DND-41 (cell line): ENCODE measurements around the gene IL17RD.

Experiments used
- ATAC-seq: fragments of 200-7000 bp; cut with Tn5 transposase; 3 replicates; pipeline ENCODE4 v1.9.1; 2021; ENCODE audit warnings: low read depth; ENCODE audit not compliant: insufficient read depth
- DNase-seq: peaks from one replicate; pipeline ENCODE4 v3.0.0-alpha.2; 2020
- H2AFZ ChIP-seq: 2 replicates; pipeline ENCODE4 v1.6.0; 2012; ENCODE audit warnings: low read depth, low read length
- H3K27ac ChIP-seq: 2 replicates; pipeline ENCODE4 v1.5.1; 2012; ENCODE audit warnings: low read length, inconsistent platforms
- H3K27me3 ChIP-seq: fragments of 200-600 bp; sonication (generic); 2 replicates; pipeline ENCODE4 v1.6.0; 2012; ENCODE audit warnings: low read length, mild to moderate bottlenecking, inconsistent platforms; ENCODE audit not compliant: insufficient read depth, poor library complexity
- H3K36me3 ChIP-seq: 2 replicates; pipeline ENCODE4 v1.5.1; 2012; ENCODE audit warnings: low read length, inconsistent platforms; ENCODE audit not compliant: insufficient read depth
- H3K4me1 ChIP-seq: 2 replicates; pipeline ENCODE4 v1.5.1; 2012; ENCODE audit warnings: mild to moderate bottlenecking, low read length; ENCODE audit not compliant: insufficient read depth
- H3K4me2 ChIP-seq: 2 replicates; pipeline ENCODE4 v1.6.0; 2012; ENCODE audit warnings: mild to moderate bottlenecking, moderate library complexity, low read length, inconsistent platforms; ENCODE audit not compliant: insufficient read depth
- H3K4me3 ChIP-seq, 2 experiments: fragments of 200-600 bp in 1 of 2; shearing (Covaris generic) in 1 of 2; 2 replicates each; pipeline ENCODE4 v1.5.1; 2012 to 2016; ENCODE audit warnings: inconsistent platforms in 2 of 2, low read length in 2 of 2, mild to moderate bottlenecking in 2 of 2, low read depth in 1 of 2, moderate library complexity in 1 of 2
- H3K79me2 ChIP-seq: 2 replicates; pipeline ENCODE4 v1.6.0; 2012; ENCODE audit warnings: low read length, inconsistent platforms; ENCODE audit not compliant: insufficient read depth
- H3K9ac ChIP-seq: 2 replicates; pipeline ENCODE4 v1.6.0; 2012; ENCODE audit warnings: low read depth, mild to moderate bottlenecking, inconsistent platforms, low read length, moderate library complexity
- H3K9me3 ChIP-seq: 2 replicates; pipeline ENCODE4 v1.5.1; 2012; ENCODE audit warnings: low read length, moderate library complexity, mild to moderate bottlenecking, inconsistent platforms; ENCODE audit not compliant: insufficient read depth, severe bottlenecking
- H4K20me1 ChIP-seq: 2 replicates; pipeline ENCODE4 v1.6.0; 2012; ENCODE audit warnings: low read length; ENCODE audit not compliant: insufficient read depth
- EZH2 ChIP-seq: IDR thresholded peaks from 3 replicates; pipeline ENCODE4 v1.6.1; 2012; ENCODE audit warnings: borderline replicate concordance, low read depth, mild to moderate bottlenecking, moderate library complexity, low read length, inconsistent platforms; ENCODE audit not compliant: severe bottlenecking
- TF ChIP-seq, protein P1 (sequence below): IDR thresholded peaks from 2 replicates; pipeline ENCODE4 v1.5.1; 2012; ENCODE audit warnings: borderline replicate concordance, low read length, moderate library complexity, mild to moderate bottlenecking; ENCODE audit not compliant: poor library complexity, severe bottlenecking; ENCODE audit errors: extremely low read depth

IL17RD gene

DNA sequence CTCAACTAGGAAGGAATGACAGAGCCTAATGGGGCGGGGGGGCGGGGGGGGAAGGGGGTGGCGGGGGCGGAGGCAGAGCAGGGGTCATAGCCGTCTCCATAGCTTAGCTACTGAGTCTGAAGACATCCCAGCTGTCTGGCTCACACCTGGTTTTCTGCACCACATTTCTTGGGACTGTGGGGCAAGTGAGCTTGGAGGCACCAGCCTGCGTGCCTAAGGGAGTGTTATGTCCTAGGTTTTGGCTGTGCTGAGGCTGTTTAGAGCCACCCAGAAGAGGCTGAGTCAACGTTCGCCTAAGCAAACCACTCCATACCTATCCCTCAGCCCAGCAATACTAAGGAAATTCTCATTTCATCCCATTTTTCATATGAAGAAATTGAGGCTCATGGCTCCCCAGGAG lies 1.4 kb downstream of the IL17RD start:
- no peak overlapping the region for H2AFZ ChIP-seq
- no peak for ATAC-seq
- H4K20me1 ChIP-seq, result no peaks in the 10 kb centered on the region; the same call in 1 of the 2 replicates
- H3K27me3 ChIP-seq, result peaks cover 25% of the 10 kb centered on the region
- no peaks in the 10 kb centered on the region for H3K79me2 ChIP-seq
- no peak overlapping the region for H3K4me3 ChIP-seq
- no peak overlapping the region for H3K4me2 ChIP-seq
- H3K9ac ChIP-seq, result no peak overlapping the region
- TF ChIP-seq EZH2, result no peak
- TF ChIP-seq, protein P1, sequence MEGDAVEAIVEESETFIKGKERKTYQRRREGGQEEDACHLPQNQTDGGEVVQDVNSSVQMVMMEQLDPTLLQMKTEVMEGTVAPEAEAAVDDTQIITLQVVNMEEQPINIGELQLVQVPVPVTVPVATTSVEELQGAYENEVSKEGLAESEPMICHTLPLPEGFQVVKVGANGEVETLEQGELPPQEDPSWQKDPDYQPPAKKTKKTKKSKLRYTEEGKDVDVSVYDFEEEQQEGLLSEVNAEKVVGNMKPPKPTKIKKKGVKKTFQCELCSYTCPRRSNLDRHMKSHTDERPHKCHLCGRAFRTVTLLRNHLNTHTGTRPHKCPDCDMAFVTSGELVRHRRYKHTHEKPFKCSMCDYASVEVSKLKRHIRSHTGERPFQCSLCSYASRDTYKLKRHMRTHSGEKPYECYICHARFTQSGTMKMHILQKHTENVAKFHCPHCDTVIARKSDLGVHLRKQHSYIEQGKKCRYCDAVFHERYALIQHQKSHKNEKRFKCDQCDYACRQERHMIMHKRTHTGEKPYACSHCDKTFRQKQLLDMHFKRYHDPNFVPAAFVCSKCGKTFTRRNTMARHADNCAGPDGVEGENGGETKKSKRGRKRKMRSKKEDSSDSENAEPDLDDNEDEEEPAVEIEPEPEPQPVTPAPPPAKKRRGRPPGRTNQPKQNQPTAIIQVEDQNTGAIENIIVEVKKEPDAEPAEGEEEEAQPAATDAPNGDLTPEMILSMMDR, result no peak
- no peak overlapping the region for H3K27ac ChIP-seq
- DNase-seq, result no peak
- H3K4me1 ChIP-seq, result peaks cover 9% of the 10 kb centered on the region
- no peaks in the 10 kb centered on the region for H3K36me3 ChIP-seq
- no peaks in the 10 kb centered on the region for H3K9me3 ChIP-seq

DNA sequence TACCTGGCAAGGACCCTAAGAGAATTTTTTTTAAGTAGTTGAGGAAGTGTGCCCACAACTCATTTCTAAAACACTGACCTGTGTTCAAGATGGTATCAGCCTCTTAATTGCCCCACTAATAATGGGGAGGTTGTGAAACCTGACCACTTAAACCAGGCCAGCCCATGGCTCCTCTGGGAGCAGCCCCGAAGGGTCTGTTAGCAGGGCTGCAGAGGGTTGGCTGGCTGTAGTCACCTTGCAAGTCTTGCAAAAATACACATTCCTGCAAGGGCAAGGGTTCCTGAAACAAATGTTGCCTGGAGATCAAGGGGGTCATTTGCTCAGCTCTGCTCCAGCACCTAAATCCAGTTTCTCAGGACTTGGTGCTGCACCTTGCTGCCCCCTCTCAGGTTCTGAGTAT lies 3.2 kb downstream of the IL17RD start:
- no peak for ATAC-seq
- H3K9ac ChIP-seq, result no peak overlapping the region
- no peak for DNase-seq
- no peaks in the 10 kb centered on the region; the same call in 1 of the 2 replicates for H4K20me1 ChIP-seq
- no peaks in the 10 kb centered on the region for H3K79me2 ChIP-seq
- H3K36me3 ChIP-seq, result no peaks in the 10 kb centered on the region
- H3K27me3 ChIP-seq, result peaks cover 23% of the 10 kb centered on the region
- H3K9me3 ChIP-seq, result no peaks in the 10 kb centered on the region
- H3K27ac ChIP-seq, result no peak overlapping the region
- H3K4me3 ChIP-seq, result no peak overlapping the region
- no peak overlapping the region for H2AFZ ChIP-seq
- H3K4me1 ChIP-seq, result peaks cover 9% of the 10 kb centered on the region
- no peak overlapping the region for H3K4me2 ChIP-seq
- TF ChIP-seq EZH2, result no peak
- TF ChIP-seq, protein P1, result no peak

DNA sequence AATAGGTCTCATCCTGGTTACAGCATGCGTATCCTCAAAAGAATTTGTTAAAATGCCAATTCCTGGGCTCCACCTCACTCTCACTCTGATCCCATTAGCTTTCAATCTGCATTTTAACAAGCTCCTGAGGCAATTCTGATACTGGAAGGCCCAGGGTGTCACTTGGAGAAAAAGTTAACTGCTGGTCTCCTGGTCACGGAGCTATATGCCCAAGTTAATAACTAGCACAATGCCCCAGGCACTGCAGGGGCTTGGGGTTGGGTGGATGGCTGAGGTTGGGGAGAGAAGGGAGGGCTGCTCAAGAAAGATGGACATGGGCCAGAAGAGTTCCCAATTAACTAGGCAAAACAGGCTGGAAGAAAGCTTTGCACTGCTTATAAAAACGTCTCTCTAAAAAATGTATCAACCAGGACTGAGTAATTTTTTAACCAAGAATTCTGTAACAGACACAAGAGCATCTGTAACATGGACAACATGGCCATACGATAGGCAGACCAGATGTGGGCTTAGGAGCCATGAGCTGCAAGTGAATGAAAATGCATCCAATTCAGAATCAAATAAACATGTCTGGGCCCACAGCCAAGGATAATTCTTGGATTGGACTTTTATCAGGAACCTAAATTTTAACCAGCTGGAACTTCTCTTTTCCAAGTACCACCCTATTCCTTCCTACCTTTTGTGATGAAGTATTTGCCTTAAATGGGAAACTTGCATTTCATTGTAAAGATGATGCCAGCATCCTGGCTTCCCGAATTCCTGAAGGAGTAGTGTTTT lies 4.2 kb downstream of the IL17RD start:
- H3K36me3 ChIP-seq, result no peaks in the 10 kb centered on the region
- peaks cover 9% of the 10 kb centered on the region for H3K4me1 ChIP-seq
- H3K27me3 ChIP-seq, result peaks cover 23% of the 10 kb centered on the region
- TF ChIP-seq, protein P1, result no peak
- no peak for TF ChIP-seq EZH2
- no peaks in the 10 kb centered on the region for H3K79me2 ChIP-seq
- H4K20me1 ChIP-seq, result no peaks in the 10 kb centered on the region; the same call in 1 of the 2 replicates
- ATAC-seq (no peak), DNase-seq (no peak)
- no peak overlapping the region for H3K27ac ChIP-seq
- no peak overlapping the region for H3K9ac ChIP-seq
- no peak overlapping the region for H3K4me3 ChIP-seq
- no peaks in the 10 kb centered on the region for H3K9me3 ChIP-seq
- no peak overlapping the region for H2AFZ ChIP-seq
- H3K4me2 ChIP-seq, result no peak overlapping the region
